Neural progenitor cell (in vitro differentiated cells): ENCODE results near the gene PCK1. TPM values are rescaled to one million over a fixed set of nuclear protein-coding genes. Genes with fewer than 3 reads are reported as not detected.

Experiments used
- DNase-seq: peaks from one replicate; pipeline ENCODE4 v3.0.0-alpha.2; 2016; ENCODE audit warnings: low spot score
- H2AFZ ChIP-seq: fragments of 200-600 bp; sonication (generic); replicated peaks from 2 replicates; pipeline ENCODE4 v1.6.1; 2016; ENCODE audit warnings: antibody characterized with exemption
- H3F3A ChIP-seq: fragments of 200-600 bp; sonication (generic); 2 replicates; pipeline ENCODE4 v1.6.1; 2016; ENCODE audit warnings: antibody characterized with exemption, low read depth
- H3K27ac ChIP-seq: fragments of 200-600 bp; sonication (generic); 2 replicates; pipeline ENCODE4 v1.5.1; 2016; ENCODE audit warnings: mild to moderate bottlenecking
- H3K27me3 ChIP-seq: fragments of 200-600 bp; sonication (generic); 2 replicates; pipeline ENCODE4 v1.6.1; 2016; ENCODE audit warnings: mild to moderate bottlenecking, moderate library complexity
- H3K36me3 ChIP-seq: fragments of 200-600 bp; sonication (generic); 2 replicates; pipeline ENCODE4 v1.5.1; 2016
- H3K4me1 ChIP-seq: fragments of 200-600 bp; sonication (generic); 2 replicates; pipeline ENCODE4 v1.6.1; 2016; ENCODE audit warnings: mixed run types
- H3K4me2 ChIP-seq: fragments of 200-600 bp; sonication (generic); 2 replicates; pipeline ENCODE4 v1.6.1; 2016
- H3K4me3 ChIP-seq: fragments of 200-600 bp; sonication (generic); 2 replicates; pipeline ENCODE4 v1.5.1; 2016
- H3K79me2 ChIP-seq: fragments of 200-600 bp; sonication (generic); 2 replicates; pipeline ENCODE4 v1.6.1; 2016; ENCODE audit warnings: low read depth
- H3K9ac ChIP-seq: fragments of 200-600 bp; sonication (generic); 2 replicates; pipeline ENCODE4 v1.6.1; 2016
- H3K9me3 ChIP-seq: fragments of 200-600 bp; sonication (generic); 2 replicates; pipeline ENCODE4 v1.5.1; 2016; ENCODE audit warnings: low read depth
- H4K20me1 ChIP-seq: fragments of 200-600 bp; sonication (generic); 2 replicates; pipeline ENCODE4 v1.6.1; 2016; ENCODE audit warnings: low read depth
- H3K27ac Mint-ChIP-seq: 3 replicates; pipeline ENCODE4 v1.8.0; 2021; ENCODE audit warnings: mixed read lengths
- H3K27me3 Mint-ChIP-seq: 2 replicates; pipeline ENCODE4 v1.8.0; 2022; ENCODE audit warnings: low read depth, mild to moderate bottlenecking, inconsistent platforms, moderate library complexity, mixed read lengths; ENCODE audit not compliant: insufficient read depth
- H3K36me3 Mint-ChIP-seq: 3 replicates; pipeline ENCODE4 v1.8.0; 2021; ENCODE audit warnings: mixed read lengths
- H3K4me1 Mint-ChIP-seq: 3 replicates; pipeline ENCODE4 v1.8.0; 2021; ENCODE audit warnings: mixed read lengths
- H3K4me3 Mint-ChIP-seq: 3 replicates; pipeline ENCODE4 v1.8.0; 2021; ENCODE audit warnings: mild to moderate bottlenecking, moderate library complexity, mixed read lengths
- H3K9me3 Mint-ChIP-seq: 3 replicates; pipeline ENCODE4 v1.8.0; 2020; ENCODE audit warnings: mixed read lengths
- EZH2 ChIP-seq: fragments of 200-600 bp; sonication (generic); IDR thresholded peaks from 2 replicates; pipeline ENCODE4 v1.6.1; 2017; ENCODE audit warnings: antibody characterized with exemption, mild to moderate bottlenecking, moderate library complexity
- EZH2phosphoT487 ChIP-seq: fragments of 200-600 bp; sonication (generic); IDR thresholded peaks from 2 replicates; pipeline ENCODE4 v1.6.1; 2017; ENCODE audit warnings: antibody characterized with exemption
- total RNA-seq: library from RNA; depleted of rRNA; stranded (reverse); fragments of >200 nt; gene quantifications from 2 replicates; pipeline ENCODE4 v1.2.3, GENCODE V29; 2015; ENCODE audit warnings: low replicate concordance
- TF ChIP-seq, protein P1 (sequence below): fragments of 200-600 bp; sonication (generic); IDR thresholded peaks from 2 replicates; pipeline ENCODE4 v1.5.1; 2017; ENCODE audit warnings: antibody characterized with exemption, mild to moderate bottlenecking

Gene PCK1
- total RNA-seq, 1 donor from 2014 or later: not detected

DNA sequence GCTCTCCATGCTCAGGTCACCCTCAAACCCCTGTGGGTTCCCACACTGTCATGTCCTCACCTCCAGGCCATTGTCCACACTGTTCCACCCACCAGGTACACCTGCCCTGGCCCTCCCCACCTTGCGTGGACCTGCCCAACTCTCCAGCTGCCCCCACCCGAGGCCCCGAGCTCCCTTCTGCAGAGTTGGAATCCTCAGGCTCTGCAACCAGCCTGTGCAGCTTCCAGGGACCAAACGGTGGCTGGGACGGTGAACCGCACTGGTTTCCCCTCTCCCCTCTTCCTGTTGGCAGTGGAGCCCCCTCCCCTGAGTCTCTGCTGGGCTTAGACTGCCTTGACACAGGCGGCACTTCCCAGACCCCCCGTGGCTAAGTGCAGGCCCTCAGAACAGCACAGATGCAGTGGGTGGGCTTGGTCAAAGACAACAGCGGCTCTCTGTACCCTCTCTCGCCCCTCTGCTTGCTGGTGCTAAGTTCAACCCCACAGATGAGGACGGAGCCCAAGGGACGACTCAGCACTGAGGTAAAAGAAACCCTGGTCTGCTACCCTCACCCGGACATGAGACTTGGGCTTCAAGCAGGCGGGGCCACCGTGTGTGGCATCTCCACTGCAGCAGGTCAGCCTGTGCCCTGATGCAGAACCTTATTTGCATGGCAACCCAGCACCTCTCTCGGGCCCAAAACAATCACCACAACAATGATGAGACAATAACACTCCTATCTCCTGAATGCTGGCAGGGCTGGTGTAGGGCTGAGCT is 48.4 kb downstream of the PCK1 start:
- Mint-ChIP-seq H3K27ac (peak overlapping the region; percentile 74), H3K9me3 (peaks cover 2% of the 10 kb centered on the region), H3K36me3 (no peaks in the 10 kb centered on the region), H3K4me1 (peaks cover 15% of the 10 kb centered on the region), H3K27me3 (no peaks in the 10 kb centered on the region), H3K4me3 (no peak overlapping the region)
- Histone ChIP-seq H4K20me1 (no peaks in the 10 kb centered on the region), H3K9me3 (no peaks in the 10 kb centered on the region), H3K36me3 (no peaks in the 10 kb centered on the region), H3K4me3 (no peak overlapping the region), H3K4me1 (no peaks in the 10 kb centered on the region), H2AFZ (no peak overlapping the region), H3K27ac (no peak overlapping the region), H3K4me2 (no peak overlapping the region), H3K9ac (no peak overlapping the region), H3K79me2 (no peaks in the 10 kb centered on the region), H3K27me3 (no peaks in the 10 kb centered on the region), H3F3A (no peaks in the 10 kb centered on the region)
- no peak for DNase-seq
- TF ChIP-seq EZH2: no peak

DNA sequence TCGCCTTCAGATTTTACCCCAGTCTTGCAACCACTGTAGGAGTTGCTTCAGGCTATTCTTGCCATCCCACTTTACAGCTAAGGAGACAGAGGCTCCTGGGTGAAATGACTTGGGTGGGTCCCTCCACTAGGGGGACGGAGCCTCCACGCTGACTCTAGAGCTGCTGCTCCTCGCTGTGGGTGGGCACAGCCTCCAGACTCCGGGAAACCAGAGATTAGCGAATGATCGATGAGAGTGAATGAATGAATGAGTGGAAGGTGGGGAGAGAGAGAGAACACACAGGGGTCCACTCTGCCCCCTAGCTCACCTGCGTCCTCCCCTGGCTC is 48.9 kb downstream of the PCK1 start:
- H3K36me3 Mint-ChIP-seq: no peaks in the 10 kb centered on the region
- Histone ChIP-seq H3K9me3 (no peaks in the 10 kb centered on the region), H2AFZ (no peak overlapping the region), H3K9ac (no peak overlapping the region), H3K27me3 (no peaks in the 10 kb centered on the region), H3K4me3 (no peak overlapping the region), H3F3A (no peaks in the 10 kb centered on the region), H3K79me2 (no peaks in the 10 kb centered on the region), H4K20me1 (no peaks in the 10 kb centered on the region), H3K4me2 (no peak overlapping the region), H3K4me1 (no peaks in the 10 kb centered on the region), H3K36me3 (no peaks in the 10 kb centered on the region), H3K27ac (no peak overlapping the region)
- peak; percentile 30 for DNase-seq
- H3K27ac Mint-ChIP-seq: no peak overlapping the region
- no peak for TF ChIP-seq EZH2
- TF ChIP-seq, protein P1, sequence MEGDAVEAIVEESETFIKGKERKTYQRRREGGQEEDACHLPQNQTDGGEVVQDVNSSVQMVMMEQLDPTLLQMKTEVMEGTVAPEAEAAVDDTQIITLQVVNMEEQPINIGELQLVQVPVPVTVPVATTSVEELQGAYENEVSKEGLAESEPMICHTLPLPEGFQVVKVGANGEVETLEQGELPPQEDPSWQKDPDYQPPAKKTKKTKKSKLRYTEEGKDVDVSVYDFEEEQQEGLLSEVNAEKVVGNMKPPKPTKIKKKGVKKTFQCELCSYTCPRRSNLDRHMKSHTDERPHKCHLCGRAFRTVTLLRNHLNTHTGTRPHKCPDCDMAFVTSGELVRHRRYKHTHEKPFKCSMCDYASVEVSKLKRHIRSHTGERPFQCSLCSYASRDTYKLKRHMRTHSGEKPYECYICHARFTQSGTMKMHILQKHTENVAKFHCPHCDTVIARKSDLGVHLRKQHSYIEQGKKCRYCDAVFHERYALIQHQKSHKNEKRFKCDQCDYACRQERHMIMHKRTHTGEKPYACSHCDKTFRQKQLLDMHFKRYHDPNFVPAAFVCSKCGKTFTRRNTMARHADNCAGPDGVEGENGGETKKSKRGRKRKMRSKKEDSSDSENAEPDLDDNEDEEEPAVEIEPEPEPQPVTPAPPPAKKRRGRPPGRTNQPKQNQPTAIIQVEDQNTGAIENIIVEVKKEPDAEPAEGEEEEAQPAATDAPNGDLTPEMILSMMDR: peak; percentile 49
- peaks cover 15% of the 10 kb centered on the region for H3K4me1 Mint-ChIP-seq
- H3K9me3 Mint-ChIP-seq: no peaks in the 10 kb centered on the region
- no peaks in the 10 kb centered on the region for H3K27me3 Mint-ChIP-seq
- no peak overlapping the region for H3K4me3 Mint-ChIP-seq

DNA sequence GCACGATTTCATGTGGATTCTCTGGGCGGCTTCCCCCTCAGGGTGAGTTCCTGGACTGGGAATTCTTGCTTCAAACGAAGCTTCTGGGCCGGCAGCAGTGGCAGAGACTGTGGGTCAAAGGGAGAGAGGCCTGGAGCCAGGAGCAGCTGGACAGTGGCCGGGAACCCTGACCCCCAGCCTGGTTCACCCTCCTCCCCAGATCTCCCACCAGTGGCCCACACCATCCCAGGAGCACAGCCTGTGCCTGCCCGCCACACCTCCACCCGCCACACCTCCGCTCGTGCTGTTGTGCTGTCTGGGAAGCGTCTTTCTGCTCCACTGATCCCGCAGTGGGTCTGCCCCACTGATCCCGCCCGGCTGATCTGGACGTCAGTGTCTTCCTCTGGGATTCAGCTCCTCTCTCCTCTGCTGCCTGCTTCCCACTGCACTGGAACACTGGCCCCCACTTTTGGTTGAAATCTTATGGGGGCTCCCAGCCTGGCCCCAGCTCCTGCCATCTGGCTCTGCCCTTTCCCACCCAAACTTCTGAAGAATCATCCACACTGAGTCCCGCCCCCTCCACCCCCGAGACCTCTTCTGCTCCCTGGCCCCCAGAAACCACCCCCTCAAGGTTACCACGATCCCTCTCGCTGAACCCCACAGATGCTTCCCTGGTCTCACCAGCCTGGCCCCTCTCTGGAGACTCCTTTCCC is 49.5 kb downstream of the PCK1 start:
- no peaks in the 10 kb centered on the region for H4K20me1 ChIP-seq
- no peak for DNase-seq
- no peaks in the 10 kb centered on the region for H3K79me2 ChIP-seq
- Mint-ChIP-seq H3K4me3 (no peak overlapping the region), H3K27me3 (no peaks in the 10 kb centered on the region), H3K4me1 (peaks cover 15% of the 10 kb centered on the region), H3K9me3 (no peaks in the 10 kb centered on the region), H3K36me3 (no peaks in the 10 kb centered on the region), H3K27ac (peak overlapping the region; percentile 76)
- H3K9me3 ChIP-seq: no peaks in the 10 kb centered on the region
- H3K9ac ChIP-seq: no peak overlapping the region
- H3K4me3 ChIP-seq: no peak overlapping the region
- H3K4me2 ChIP-seq: no peak overlapping the region
- H3F3A ChIP-seq: no peaks in the 10 kb centered on the region
- H3K27ac ChIP-seq: no peak overlapping the region
- TF ChIP-seq, protein P1: no peak
- TF ChIP-seq EZH2 (no peak), EZH2phosphoT487 (no peak)
- no peak overlapping the region for H2AFZ ChIP-seq
- no peaks in the 10 kb centered on the region for H3K4me1 ChIP-seq
- no peaks in the 10 kb centered on the region for H3K36me3 ChIP-seq
- H3K27me3 ChIP-seq: no peaks in the 10 kb centered on the region
